Nephron (organoid): ENCODE data around the gene SLC43A2.
"Not testable (repeated sequence)": the region's sequence is repeated elsewhere in the genome, so short reads cannot be mapped to it uniquely, and the experiment has no call there.

Source experiments
- H3K27ac Mint-ChIP-seq, 3 experiments: 2 replicates each; pipeline ENCODE4 v1.8.0; 2020; ENCODE audit warnings: mixed read lengths in 3 of 3, mild to moderate bottlenecking in 2 of 3, moderate library complexity in 1 of 3
- H3K27me3 Mint-ChIP-seq: 2 replicates; pipeline ENCODE4 v1.8.0; 2021; ENCODE audit warnings: low read depth, mild to moderate bottlenecking, moderate library complexity, mixed read lengths
- H3K36me3 Mint-ChIP-seq: 2 replicates; pipeline ENCODE4 v1.8.0; 2020; ENCODE audit warnings: low read depth, mixed read lengths
- H3K4me1 Mint-ChIP-seq: 2 replicates; pipeline ENCODE4 v1.8.0; 2020; ENCODE audit warnings: mixed read lengths
- H3K4me3 Mint-ChIP-seq, 3 experiments: 2 replicates each; pipeline ENCODE4 v1.8.0; 2020; ENCODE audit warnings: mild to moderate bottlenecking in 3 of 3, mixed read lengths in 3 of 3, moderate library complexity in 2 of 3
- H3K9me3 Mint-ChIP-seq: 2 replicates; pipeline ENCODE4 v1.8.0; 2020; ENCODE audit warnings: mixed read lengths
- TF ChIP-seq, protein P1 (sequence below), 3 experiments: fragments of 200-600 bp; sonication (generic); IDR thresholded peaks; one replicate each; pipeline ENCODE4 v1.5.0; 2021; ENCODE audit warnings: antibody characterized with exemption in 3 of 3; ENCODE audit not compliant: unreplicated experiment in 3 of 3

SLC43A2 gene

DNA sequence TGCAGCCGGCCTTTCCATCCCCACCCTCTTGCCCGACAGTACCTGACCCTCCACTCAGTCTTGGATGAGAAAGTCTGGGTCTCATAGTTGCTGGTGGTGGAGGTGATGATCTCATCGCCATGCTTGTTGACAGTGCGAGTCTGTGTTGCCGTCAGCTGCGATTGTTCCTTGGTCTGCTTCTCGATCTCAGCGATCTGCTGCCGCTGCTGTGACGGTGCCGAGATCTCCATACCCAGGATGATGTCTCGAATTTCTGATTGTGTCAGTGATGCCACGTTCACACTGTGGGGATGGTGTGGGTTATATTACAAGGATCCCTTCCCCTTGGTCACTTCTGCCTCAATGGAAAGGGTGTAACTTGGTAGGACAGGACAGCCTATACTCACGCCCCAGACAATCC, 25.1 kb upstream of the SLC43A2 start:
- peaks cover 76% of the 10 kb centered on the region for H3K36me3 Mint-ChIP-seq
- H3K9me3 Mint-ChIP-seq = no peaks in the 10 kb centered on the region
- H3K27ac Mint-ChIP-seq = no peak overlapping the region
- TF ChIP-seq, protein P1, sequence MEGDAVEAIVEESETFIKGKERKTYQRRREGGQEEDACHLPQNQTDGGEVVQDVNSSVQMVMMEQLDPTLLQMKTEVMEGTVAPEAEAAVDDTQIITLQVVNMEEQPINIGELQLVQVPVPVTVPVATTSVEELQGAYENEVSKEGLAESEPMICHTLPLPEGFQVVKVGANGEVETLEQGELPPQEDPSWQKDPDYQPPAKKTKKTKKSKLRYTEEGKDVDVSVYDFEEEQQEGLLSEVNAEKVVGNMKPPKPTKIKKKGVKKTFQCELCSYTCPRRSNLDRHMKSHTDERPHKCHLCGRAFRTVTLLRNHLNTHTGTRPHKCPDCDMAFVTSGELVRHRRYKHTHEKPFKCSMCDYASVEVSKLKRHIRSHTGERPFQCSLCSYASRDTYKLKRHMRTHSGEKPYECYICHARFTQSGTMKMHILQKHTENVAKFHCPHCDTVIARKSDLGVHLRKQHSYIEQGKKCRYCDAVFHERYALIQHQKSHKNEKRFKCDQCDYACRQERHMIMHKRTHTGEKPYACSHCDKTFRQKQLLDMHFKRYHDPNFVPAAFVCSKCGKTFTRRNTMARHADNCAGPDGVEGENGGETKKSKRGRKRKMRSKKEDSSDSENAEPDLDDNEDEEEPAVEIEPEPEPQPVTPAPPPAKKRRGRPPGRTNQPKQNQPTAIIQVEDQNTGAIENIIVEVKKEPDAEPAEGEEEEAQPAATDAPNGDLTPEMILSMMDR (IDR thresholded peaks at IDR 0.05; ENCODE audit: unreplicated experiment in 3 of 3) = no peak
- no peaks in the 10 kb centered on the region for H3K27me3 Mint-ChIP-seq
- no peaks in the 10 kb centered on the region for H3K4me1 Mint-ChIP-seq
- no peak overlapping the region for H3K4me3 Mint-ChIP-seq

DNA sequence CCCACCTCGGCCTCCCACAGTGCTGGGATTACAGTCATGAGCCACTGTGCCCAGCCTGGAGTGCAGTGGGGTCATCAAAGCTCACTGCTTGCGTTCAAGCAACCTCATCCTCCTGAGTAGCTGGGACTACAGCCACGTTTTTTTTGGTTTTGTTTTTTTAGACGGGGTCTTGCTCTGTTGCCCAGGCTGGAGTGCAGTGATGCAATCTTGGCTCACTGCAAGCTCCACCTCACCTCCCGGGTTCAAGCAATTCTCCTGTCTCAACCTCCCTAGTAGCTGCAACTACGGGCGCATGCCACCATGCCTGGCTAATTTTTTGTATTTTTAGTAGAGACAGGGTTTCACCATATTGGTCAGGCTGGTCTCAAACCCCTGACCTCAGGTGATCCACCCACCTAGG, 24.2 kb upstream of the SLC43A2 start:
- H3K36me3 Mint-ChIP-seq = peaks cover 67% of the 10 kb centered on the region
- H3K27ac Mint-ChIP-seq, H3K27me3 Mint-ChIP-seq, H3K9me3 Mint-ChIP-seq, H3K4me1 Mint-ChIP-seq, H3K4me3 Mint-ChIP-seq: not testable (repeated sequence)

DNA sequence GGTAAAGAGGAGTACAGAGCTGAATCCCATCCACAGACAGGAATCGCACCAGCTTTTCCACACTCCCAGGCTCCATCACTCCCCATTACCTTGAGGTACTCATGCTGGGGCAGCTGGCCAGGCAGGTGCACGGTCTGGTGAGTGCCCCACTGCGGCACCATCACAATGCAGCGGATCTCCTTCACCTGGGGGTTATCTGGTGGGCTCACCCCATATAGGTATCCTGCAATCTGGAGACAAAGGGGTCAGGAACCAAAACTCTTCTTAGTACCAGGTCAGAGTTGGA, 22.9 kb upstream of the SLC43A2 start:
- Mint-ChIP-seq H3K4me1 (peaks cover 6% of the 10 kb centered on the region), H3K36me3 (peaks cover 54% of the 10 kb centered on the region), H3K9me3 (no peaks in the 10 kb centered on the region), H3K27ac (no peak overlapping the region), H3K27me3 (peaks cover 4% of the 10 kb centered on the region), H3K4me3 (no peak overlapping the region)
- TF ChIP-seq, protein P1 (IDR thresholded peaks at IDR 0.05; ENCODE audit: unreplicated experiment in 3 of 3) = no peak

DNA sequence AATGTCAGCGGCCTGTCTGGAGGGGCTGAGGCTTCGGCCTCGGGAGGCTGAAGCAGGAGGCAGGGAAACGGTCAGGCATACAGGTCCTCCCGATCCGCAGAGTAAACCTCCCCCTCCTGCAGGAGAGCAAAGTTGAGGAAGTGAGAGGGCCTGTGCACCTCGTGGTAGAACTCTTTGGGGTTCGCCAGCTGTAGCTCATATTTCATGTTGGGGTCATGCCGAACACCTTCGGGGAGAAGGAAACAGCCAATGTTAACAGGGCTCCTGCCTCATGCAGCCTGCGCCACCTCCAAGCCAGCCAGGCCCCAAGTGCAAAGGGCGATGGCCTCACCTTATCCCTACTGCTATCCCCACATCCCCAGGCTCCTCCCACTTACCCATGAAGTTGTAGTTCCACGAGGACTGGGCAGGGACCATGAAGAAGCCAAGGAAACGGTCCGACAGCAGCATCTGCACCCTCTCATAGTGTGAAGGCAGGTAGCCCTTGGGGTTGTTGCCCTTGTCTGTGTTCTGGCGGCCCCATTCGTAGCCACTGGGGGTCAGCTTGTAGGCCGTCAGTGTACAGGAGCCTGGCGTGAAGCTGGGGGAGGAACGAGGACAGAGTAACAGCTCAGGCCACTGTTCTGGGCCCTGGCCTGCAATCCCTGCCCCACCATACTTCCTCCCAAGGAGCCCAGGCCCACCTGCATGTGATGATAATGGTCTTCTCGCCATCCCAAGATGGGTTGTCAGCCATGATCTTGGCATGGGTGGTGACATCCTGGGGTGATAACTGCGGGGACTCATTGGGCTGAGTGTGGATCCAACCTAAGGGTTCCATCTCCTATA, 22.3 kb upstream of the SLC43A2 start:
- Mint-ChIP-seq H3K36me3 (peaks cover 48% of the 10 kb centered on the region), H3K27ac (no peak overlapping the region), H3K4me3 (peak overlapping the region in 2 of 3 experiments; percentile 19 to 21), H3K27me3 (peaks cover 6% of the 10 kb centered on the region), H3K4me1 (peaks cover 9% of the 10 kb centered on the region), H3K9me3 (no peaks in the 10 kb centered on the region)
- TF ChIP-seq, protein P1 (IDR thresholded peaks at IDR 0.05; ENCODE audit: unreplicated experiment in 3 of 3) = no peak

DNA sequence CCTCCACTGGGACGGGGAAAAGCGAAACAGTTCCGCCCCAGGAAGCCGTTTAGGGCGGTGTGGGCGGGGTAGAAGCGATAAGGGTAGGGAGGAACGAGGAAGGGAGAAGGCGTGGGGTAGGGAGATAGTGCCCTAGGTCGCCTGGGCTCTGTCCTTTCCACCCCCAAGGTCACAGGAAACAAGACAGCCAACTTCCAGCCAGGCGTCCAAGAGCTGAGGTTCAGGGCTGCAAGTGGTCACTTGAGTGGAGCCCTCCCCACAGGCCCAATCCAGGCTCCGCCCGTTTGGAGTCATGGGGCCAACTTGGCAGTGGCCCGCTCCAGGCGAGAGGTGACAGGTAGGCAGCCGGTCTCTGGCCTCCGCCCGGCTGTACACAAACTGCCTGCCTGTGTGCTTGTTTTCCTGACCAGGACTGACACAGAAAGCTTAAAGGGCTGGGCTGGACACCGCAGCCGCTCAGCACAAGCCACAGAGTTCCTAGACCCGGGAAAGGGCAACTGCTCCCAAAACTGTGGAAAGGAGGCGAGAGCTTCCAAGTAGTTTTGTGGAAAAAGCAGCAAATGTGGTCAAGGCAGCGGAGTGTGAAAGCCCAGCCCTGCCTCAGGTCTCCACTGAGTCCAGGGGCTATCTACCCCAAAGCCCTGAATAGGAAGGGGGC, 21.3 kb upstream of the SLC43A2 start, which contains the start of gene RILP:
Gene RILP (minus strand): TSS at position 23 of the 658 bp plus-strand sequence. CDS start 62 bp downstream, outside the sequence.
- peaks cover 9% of the 10 kb centered on the region for H3K27me3 Mint-ChIP-seq
- H3K9me3 Mint-ChIP-seq = no peaks in the 10 kb centered on the region
- H3K4me1 Mint-ChIP-seq = peaks cover 15% of the 10 kb centered on the region
- TF ChIP-seq, protein P1 (IDR thresholded peaks at IDR 0.05; ENCODE audit: unreplicated experiment in 3 of 3) = no peak
- peak within 1 kb of the TSS in 1 of 3 experiments; percentile 57 for H3K27ac Mint-ChIP-seq
- peaks cover 43% of the 10 kb centered on the region for H3K36me3 Mint-ChIP-seq
- peak within 1 kb of the TSS; percentile 71 to 72 (median 71) for H3K4me3 Mint-ChIP-seq

DNA sequence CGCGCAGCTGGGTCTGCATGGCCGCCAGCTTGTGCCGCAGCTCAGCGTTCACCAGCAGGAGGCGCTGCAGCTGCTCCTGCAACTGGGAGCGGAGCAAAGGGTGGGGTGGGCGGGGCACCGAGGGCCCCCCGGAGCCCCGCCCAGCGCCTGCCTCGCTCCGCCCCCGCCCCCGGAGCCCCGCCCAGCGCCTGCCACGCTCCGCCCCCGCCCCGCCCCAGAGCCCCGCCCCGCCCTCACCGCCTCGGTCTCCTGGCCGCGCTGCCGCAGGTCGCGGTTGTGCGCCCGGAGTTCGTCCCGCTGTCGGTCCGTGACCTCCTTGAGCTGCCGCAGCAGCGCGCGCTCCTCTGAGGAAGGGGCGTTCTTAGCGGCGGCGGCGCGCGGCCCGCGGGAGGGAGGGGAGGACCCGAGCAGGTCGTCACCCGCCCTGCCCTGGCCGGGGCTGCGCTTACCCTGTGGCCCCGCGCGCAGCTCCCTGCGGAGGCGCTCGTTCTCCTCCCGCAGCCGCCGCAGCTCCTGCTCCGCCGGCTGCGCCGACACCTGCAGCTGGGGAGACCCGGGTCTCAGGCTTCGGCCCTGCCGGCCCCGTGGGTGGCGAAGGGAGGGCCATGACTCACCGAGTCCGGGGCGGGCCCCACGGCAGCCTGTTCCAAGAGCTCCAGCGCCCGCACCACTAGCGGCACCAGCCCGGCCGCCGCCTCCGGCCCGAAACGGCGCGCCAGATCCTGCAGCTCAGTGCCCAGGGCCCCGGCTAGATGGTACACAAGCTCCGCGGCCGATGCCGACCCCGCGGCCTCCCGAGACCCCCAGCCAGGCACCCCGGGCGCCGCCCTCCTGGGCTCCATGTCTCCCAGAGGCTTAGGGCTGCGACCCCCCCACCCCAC, 20.6 kb upstream of the SLC43A2 start:
- Mint-ChIP-seq H3K9me3 (no peaks in the 10 kb centered on the region), H3K27me3 (peaks cover 12% of the 10 kb centered on the region), H3K4me3 (peak overlapping the region; percentile 52 to 72 (median 66)), H3K4me1 (peaks cover 19% of the 10 kb centered on the region), H3K36me3 (peaks cover 37% of the 10 kb centered on the region), H3K27ac (no peak overlapping the region)
- TF ChIP-seq, protein P1 (IDR thresholded peaks at IDR 0.05; ENCODE audit: unreplicated experiment in 3 of 3) = peak; percentile 88 to 90 (median 89)
